Fibroblast of skin of abdomen (primary cell): Measurements from ENCODE around the gene KCNQ1OT1.
A peak's percentile ranks its signal among the peaks of the same experiment; 100 is the strongest.

Experiments used
- DNase-seq: peaks from one replicate; pipeline ENCODE4 v3.0.0-alpha.2; 2013

KCNQ1OT1 gene

DNA sequence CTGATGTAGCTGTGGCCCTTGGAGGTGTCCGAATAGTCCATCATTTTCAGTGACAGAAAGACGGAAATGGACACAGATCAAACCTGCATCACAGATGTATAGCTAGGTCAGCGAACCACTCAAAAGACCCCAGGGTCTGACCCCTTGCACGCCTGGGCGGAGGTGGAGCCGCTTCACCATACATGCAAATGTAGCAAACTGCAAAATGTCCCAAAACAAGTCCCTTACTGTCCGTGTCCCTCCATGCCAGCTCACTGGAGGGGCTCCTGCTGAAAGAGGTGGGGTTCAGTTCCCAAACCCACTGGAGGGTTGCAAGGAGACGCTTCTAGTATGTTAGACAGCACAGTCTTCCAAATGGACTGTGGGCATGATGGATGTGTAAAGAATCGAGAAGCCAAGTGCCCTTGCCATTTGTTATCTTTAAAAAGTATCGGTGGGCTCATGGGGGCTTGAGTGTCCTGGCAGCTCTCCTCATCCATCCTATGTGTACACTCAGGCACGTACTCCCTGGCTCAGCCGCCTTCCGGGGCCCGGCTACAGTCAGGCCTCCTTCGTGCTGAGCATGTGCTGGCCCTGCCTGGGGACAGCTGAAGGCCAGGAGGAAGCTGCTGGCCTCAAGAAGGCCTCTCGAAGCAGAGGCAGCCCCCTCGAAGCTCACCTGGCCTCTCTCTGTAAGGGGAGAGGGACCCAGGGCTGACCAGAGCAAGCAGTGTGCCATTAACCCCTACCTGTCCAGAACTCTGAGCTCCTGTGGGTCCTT is 20.2 kb upstream of the KCNQ1OT1 start:
- DNase-seq: no peak

GRCh38 chr11:2718817-2719438 is 19.1 kb upstream of the KCNQ1OT1 start:
- no peak for DNase-seq

GRCh38 chr11:2717561-2718325 is 17.9 kb upstream of the KCNQ1OT1 start:
- no peak for DNase-seq

DNA sequence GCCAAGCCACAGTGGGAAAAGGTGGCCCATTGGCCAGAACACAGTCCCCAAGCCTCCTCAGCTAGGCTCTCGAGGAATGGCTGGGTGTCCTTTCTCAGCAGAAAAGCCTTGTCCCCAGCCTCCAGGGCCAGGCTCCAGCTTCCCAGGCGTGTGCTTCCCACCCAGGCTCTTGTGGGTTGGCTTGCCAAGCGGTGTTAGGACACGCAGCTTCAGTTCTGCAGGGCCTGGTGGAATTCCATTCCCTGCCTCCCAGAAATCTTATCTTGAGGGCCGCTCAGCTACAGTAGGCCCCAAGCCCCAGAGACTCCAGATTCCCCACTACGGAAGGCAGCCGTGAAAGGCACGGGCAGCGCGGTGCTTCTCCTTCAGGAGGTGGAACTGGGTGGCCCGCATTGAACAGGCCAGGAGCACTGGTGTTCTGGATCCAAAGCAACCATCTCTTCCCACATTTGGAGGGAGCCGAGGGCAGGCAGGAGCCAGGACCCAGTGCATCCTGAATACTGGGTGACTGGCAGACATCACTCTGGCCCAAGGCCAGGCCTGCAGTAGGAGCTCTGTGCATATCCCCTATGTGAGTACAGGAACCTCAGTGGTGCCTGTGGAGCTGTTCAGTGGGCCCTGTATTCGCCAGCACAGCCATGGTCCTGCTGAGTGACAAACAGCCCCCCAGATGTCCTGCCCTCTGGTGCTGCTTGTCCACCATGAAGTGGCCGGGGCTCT is 16.7 kb upstream of the KCNQ1OT1 start:
- DNase-seq: no peak

DNA sequence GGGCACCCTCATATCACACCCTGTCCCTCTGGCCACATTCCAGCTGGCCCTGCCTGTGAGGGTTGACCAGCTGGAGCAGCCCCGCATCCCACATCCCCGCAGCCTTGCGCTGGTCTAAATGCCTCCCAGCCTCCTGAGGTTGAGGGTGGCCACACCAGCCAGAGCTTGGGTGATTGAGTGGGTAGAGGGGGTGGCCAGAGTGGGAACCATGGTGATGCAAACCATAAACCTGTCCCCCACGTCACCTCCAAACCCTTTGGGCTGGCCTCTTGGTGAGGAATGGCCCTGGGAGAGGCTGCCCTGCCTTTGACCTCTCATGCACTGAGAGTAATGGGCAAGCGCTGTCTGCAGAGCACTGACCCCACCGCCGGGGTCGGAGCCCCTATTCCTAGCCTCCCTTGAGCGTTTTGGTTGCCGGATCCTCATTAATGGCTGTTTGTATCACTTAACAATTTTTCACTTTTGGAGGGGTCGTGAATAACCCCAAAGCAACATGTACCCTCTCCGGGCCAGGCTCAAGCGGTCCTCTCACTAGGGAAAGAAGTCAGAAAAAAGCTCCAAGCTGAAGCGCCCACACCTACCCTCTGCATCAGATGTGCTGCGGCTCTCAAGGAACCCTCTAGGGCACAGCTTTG is 16.0 kb upstream of the KCNQ1OT1 start:
- DNase-seq: no peak

DNA sequence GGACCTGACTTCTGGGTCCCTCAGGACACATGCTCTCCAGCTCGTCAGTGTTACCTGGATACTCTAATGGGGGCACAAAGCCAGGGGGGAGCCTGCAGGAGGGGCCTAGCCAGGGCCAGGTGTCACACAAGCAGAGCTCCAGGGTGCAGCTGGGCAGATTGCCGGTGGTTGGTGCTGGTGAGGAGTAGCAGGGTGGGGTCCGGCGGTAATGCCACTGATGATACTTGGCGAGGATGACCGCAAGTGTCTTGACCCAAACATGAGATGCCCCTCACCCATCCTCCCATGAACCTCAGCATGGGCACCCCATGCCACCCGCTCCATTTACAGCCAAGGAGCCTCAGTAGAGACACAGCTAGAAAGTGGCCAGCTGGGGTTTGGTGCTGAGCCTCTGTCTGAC is 15.1 kb upstream of the KCNQ1OT1 start:
- no peak for DNase-seq

GRCh38 chr11:2714463-2714800 is 14.6 kb upstream of the KCNQ1OT1 start:
- DNase-seq: no peak

DNA sequence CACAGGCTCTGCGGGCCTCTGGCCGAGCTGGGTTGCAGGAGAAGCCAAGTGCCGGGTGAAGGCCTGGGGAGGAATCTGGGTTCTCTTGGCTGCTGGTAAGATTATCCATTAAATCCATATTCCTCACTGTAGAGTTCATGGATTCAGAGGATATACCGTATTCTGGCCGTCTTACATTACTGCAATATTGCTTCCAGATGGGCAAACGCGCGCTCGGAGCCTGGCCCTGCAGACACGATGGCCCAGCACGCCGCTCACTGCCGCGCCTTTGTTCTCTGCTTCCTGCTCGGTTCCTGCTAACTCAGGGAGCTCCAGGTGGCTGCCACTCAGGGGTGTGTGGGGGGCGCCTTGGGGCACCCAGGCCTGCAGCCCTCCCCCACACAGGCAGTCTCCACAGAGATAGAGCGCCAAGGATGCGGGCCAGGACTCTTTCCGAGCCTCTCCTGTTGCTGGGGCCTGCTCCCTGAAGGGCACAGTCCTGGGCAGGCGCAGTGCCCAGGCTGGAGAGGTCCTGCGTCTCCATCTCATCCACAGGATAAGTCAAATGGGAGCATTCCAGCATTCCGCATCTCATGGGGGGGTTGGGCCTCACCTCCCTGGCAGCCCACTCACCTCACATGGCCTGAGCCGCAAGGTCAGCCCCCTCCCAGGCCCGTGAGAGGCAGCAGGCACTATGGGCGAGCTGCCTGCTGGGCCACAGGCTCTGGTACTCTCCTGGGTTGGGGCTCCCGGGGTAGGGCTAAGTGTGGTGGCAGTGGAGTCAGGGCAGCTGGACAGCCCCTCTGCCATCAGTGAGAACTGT is 14.1 kb upstream of the KCNQ1OT1 start:
- DNase-seq: peak; percentile 54

GRCh38 chr11:2713094-2713493 is 13.3 kb upstream of the KCNQ1OT1 start:
- DNase-seq: no peak

GRCh38 chr11:2711161-2711560 is 11.4 kb upstream of the KCNQ1OT1 start:
- DNase-seq: no peak

DNA sequence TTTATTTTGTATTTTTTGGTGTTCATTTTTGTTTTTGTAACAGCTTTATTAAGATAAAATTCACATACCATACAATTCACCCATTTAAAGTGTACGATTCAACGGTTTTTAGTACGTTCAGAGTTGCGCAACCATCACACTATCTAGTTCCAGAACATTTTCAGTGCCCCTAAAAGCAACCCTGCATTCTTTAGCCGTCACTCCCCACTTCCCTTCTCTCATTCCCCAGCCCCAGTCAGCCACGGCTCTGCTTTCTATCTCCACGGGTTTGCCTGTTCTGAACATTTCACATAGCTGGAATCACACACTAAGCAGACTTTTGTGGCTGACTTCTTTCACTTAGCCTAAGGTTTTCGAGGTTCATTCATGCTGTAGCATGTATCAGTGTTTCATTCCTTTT is 9.6 kb upstream of the KCNQ1OT1 start:
- peak; percentile 50 for DNase-seq

DNA sequence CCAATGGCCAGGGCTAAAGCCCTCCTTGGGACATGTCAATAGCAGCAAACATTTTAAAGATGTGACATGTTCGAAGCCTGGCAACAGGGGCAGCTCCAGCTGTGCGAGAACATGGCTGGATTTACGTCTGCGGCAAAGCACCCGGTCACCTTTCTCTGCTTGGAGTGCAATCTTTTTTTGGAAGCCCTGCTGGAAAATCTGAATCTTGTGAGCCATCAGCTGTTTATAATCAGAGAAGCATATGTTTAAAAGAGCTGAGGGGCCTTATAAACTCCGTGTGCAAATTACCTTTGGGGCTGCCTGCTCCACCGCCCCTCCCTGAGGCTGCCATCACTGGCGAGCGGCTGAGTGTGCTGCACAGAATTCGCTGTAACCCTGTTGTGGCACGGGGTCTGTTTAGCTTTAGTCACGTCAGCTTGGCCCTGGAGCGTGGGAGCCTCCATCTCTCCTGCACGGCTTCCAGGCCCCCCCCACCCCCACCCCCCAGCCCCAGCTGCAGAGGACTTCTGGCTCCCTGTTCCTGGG is 9.0 kb upstream of the KCNQ1OT1 start:
- peak; percentile 44 for DNase-seq

DNA sequence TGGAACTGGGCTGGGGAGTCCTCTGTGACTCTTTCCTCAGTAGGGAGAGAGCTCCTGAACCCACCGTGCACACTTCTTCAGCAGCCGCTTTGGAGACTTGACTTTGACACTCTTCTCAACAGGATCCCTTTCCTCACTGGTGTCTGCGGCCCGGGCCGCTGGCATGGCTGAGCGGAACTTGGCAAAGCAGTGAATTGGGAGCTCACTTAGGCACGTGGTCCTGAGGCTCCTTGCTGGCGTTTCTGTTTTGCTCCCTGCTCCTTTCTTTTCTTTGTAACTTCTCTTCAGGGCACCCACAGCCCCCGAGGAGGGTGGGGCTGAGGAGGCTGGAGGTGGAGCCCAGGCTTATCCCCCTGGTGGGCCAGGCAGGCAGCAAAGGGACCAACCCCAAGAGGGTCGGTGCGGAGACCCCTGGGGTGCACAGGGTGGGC is 8.4 kb upstream of the KCNQ1OT1 start:
- no peak for DNase-seq

DNA sequence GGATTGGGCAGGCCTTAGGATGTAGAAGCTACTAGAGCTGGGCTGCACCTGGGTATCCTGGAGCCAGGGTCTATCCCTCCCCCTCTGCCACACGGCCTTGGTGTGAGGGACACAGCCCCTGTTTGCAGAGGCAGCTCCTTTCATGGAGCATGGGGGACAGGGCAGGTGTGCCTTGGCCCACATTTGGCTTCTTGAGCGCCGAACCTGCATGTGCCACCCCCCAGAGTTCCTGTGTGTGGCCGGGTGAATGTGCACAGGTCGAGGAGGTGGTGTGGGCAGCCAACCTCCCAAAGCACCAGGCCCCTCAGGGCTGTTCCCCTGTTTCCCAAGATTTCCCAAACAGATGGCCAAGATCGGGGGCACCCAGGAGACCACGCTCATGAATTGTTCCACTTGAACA is 7.9 kb upstream of the KCNQ1OT1 start:
- DNase-seq: no peak

DNA sequence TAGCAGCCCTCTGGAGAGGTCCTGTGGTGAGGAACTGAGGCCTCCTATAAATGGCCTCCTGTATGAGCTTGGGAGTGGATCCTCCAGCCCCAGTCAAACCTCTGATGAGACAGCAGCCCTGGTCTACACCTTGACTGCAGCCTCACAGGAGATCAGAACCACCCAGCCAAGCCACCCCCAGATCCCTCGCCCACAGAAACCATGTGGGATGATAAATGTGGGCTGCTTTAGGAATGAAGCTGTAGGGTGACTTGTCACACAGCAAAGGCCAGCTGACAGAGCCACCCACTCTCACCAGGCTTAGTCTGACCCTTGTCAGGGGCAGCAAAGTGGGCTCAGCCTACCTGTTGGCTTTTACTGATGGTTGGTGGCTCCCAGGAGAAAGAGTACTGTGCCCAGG is 6.5 kb upstream of the KCNQ1OT1 start:
- no peak for DNase-seq

DNA sequence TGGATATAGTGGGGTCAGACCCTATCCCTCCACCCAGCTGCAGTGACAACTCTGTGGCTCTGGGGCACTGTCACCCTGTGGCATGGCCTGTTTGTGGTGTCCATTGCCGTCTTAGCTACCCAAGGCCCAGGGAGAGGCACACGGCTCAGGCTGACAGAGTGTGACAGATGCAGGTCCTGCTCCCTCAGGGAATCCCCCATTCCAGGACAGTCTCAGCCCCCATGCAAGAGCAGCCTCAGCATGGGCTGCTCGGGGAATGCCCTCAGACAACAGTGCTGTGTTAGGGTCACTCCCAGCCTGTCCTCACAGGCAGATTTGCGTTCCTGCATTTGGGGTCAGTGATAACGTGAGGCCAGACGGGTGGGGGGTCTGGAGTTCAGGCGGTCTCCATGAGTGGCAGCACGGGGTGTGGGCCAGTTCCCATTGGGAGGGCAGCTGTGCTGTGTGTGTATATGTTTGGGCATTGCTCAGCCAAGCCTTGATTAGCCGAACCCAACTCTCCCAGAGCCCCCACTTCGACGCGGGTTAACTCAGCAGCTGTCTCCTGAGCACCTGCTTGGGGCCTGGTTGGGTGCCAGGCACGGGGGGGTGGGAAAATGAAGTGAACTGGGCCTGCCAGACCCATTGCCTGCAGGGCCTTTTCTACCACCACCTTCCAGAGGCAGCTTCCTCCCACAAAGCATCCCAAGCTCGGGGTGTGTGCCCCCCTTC is 5.3 kb upstream of the KCNQ1OT1 start:
- no peak for DNase-seq

GRCh38 chr11:2704356-2704755 is 4.6 kb upstream of the KCNQ1OT1 start:
- no peak for DNase-seq

DNA sequence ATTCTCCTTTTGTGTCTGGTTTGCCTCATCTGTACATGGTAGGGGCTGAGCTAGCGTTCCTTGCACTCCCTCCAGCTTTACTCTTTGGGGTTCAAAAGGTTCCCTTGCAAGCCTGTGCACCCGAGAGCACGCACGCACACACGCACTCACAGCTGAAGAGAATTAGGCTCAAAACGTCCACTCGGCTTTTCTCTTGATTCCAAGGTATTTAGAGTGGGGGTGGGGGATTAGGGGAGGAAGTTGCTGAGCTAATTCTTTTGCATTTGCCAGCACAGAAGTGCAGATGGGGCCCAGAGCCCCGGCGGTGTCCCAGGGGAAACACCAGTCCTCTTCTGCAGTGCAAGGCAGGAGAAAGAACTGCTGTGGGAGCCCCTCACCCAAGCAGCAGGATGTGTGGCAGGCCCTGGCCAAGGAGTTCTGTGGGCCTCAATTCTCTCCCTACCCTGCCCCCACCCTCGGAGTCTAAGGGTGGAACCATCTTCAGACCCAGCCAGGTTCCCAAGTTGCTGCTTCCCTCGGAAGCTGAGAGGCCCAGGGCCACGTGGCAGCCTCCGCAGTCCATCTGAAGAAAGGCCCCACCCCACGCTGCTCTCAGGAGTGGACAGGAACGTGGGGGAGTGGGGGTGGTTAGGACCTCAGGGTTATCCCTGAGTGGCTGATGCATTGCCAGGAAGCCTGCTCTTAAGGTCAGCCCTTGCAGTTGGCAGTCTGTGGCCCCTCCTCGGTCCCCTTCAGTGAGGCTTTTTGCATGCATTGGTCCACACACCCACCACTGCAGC is 3.8 kb upstream of the KCNQ1OT1 start:
- DNase-seq: peak; percentile 68

GRCh38 chr11:2702771-2703362 is 3.1 kb upstream of the KCNQ1OT1 start:
- no peak for DNase-seq
